IPS-NIHi11 (cell line): ENCODE results near the gene TNKS2.
A peak's percentile ranks its signal among the peaks of the same experiment; 100 is the strongest.

Source experiments
- DNase-seq: peaks from one replicate; pipeline ENCODE4 v3.0.0; 2012; ENCODE audit warnings: mixed read lengths, low spot score

The TNKS2 gene

DNA sequence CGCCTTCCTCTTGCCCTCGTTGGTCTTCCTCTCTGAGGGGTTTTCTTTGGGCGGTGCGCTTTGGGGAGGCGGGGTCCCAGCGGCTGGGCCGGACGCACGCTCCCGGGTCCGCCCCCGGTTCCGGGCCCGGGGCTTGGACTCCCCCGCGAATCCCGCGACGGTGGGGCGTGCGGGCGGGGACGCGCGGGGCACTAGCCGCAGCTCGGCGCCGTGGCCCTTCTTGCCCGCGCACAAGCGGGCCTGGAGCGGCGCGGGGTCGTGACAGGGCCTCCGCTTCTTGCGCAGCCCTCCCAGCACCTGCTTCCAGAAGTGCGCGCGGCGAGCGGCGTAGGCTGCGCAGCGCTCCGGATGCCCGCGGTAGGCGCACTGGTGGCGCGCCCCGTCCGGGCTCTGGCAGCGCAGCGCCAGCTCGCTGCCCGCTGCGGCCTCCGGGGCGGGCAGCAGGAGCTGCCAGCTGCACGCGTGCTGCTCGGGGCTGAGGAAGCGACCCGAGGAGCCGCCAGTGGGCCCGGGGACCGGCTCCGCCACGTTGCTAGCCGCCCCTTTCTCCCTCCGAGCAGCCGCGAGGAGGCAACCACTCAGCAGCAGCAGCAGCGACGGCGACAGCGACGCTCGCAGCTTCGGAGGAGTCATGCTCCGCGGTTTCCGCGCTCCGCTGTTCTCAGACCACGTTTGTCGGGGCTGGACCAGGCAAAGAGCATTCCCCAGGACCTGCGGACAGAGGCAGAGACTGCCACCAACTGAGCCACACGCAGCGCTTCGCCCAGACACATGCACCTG is 110.3 kb downstream of the TNKS2 start:
- peak; percentile 85 for DNase-seq

- DNase-seq, result peak; percentile 55
These were observed 111.0 kb downstream of the TNKS2 start, which contains the start of gene FGFBP3 for GRCh38 chr10:91909117-91909677. FGFBP3 (minus strand) TSS chr10:91909486; CDS start chr10:91908969, 517 bp downstream.

- no peak for DNase-seq
These were observed 112.2 kb downstream of the TNKS2 start for GRCh38 chr10:91910467-91910866.
